ENCODE results near the gene SHPK. TPM values are rescaled to one million over a fixed set of nuclear protein-coding genes. Genes with fewer than 3 reads are reported as not detected.
"Not testable (repeated sequence)": the region's sequence is repeated elsewhere in the genome, so short reads cannot be mapped to it uniquely, and the experiment has no call there.

The SHPK gene
- total RNA-seq, 1 experiment from 2014 or later = 5.4 TPM

DNA sequence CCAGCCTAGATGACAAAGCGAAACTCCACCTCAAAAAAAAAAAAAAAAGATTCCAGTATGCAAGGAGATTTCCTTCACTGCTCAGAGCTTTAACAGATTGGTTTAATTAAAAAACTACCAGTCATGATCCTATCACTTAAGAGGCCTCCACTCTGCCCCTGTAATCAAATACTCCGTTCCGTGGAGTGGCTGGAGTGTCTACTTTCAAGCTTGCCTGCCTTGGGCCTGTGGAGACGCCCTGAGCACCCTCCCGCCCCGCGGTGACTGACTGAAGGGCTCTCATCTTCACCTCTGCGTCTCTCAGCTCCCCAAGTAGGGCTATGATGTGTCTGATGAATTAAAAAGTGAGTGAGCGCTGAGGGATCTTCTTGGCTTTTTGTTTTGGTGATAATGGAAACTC, 53.1 kb downstream of the SHPK start:
- DNase-seq = no peak
- Histone ChIP-seq H4K20me1 (ENCODE audit: insufficient read depth, low read depth, low read length) (no peaks in the 10 kb centered on the region), H2AFZ (ENCODE audit: low read length) (no peak overlapping the region), H3K9me3 (ENCODE audit: low read length) (no peaks in the 10 kb centered on the region), H3K27ac (ENCODE audit: low read length) (no peak overlapping the region), H3K36me3 (ENCODE audit: insufficient read depth, low read length) (no peaks in the 10 kb centered on the region; the same call in 1 of the 2 replicates), H3K4me1 (ENCODE audit: low read length) (no peaks in the 10 kb centered on the region), H3K9ac (ENCODE audit: low read length) (no peak overlapping the region), H3K27me3 (ENCODE audit: low read length) (no peaks in the 10 kb centered on the region), H3K9me2 (replicated peaks; ENCODE audit: insufficient read depth, low read length) (no peaks in the 10 kb centered on the region), H3K4me2 (ENCODE audit: low read depth, low read length, poor library complexity, severe bottlenecking) (no peak overlapping the region), H3K79me2 (ENCODE audit: low read length) (no peaks in the 10 kb centered on the region), H3K4me3 (ENCODE audit: low read length) (no peak overlapping the region)

GRCh38 chr17:3578667-3579066, 57.4 kb downstream of the SHPK start:
- not testable (repeated sequence) for H3K36me3 ChIP-seq (ENCODE audit: insufficient read depth, low read length); DNase-seq

DNA sequence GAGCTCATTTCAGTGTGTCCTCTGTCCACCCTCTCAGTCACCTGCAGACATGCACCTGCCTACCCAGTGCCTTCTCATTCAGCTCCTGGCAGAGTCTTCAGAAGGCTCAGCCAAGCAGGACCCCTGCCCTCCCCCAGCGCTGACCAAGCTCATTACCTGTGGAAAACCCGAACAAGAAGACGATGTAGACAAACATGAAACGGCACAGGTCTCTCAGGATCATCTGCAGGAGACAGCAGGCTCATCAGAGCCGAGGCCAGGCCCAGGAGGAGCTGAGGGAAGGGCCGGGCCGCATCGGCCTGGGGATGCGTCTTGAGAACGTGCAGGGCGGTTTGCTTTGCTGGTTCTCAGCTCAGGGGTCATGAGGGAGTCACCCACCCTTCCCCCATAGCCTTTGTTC, 59.1 kb downstream of the SHPK start:
- Histone ChIP-seq H3K27me3 (ENCODE audit: low read length) (no peaks in the 10 kb centered on the region), H3K27ac (ENCODE audit: low read length) (no peak overlapping the region), H3K9ac (ENCODE audit: low read length) (no peak overlapping the region), H3K4me2 (ENCODE audit: low read depth, low read length, poor library complexity, severe bottlenecking) (no peak overlapping the region), H3K4me1 (ENCODE audit: low read length) (no peaks in the 10 kb centered on the region), H3K79me2 (ENCODE audit: low read length) (no peaks in the 10 kb centered on the region), H3K9me3 (ENCODE audit: low read length) (no peaks in the 10 kb centered on the region), H3K4me3 (ENCODE audit: low read length) (no peak overlapping the region), H3K9me2 (replicated peaks; ENCODE audit: insufficient read depth, low read length) (no peaks in the 10 kb centered on the region), H4K20me1 (ENCODE audit: insufficient read depth, low read depth, low read length) (no peaks in the 10 kb centered on the region), H3K36me3 (ENCODE audit: insufficient read depth, low read length) (no peaks in the 10 kb centered on the region; the same call in 1 of the 2 replicates), H2AFZ (ENCODE audit: low read length) (no peak overlapping the region)
- no peak for DNase-seq

More at GRCh38 chr17:3578667-3579066, 57.4 kb downstream of the SHPK start:
- not testable (repeated sequence) for H3K9ac ChIP-seq (ENCODE audit: low read length); H3K9me2 ChIP-seq (replicated peaks; ENCODE audit: insufficient read depth, low read length); H3K4me3 ChIP-seq (ENCODE audit: low read length); H3K27me3 ChIP-seq (ENCODE audit: low read length); H3K79me2 ChIP-seq (ENCODE audit: low read length); H4K20me1 ChIP-seq (ENCODE audit: insufficient read depth, low read depth, low read length); H3K4me2 ChIP-seq (ENCODE audit: low read depth, low read length, poor library complexity, severe bottlenecking); H3K27ac ChIP-seq (ENCODE audit: low read length); H2AFZ ChIP-seq (ENCODE audit: low read length); H3K4me1 ChIP-seq (ENCODE audit: low read length); H3K9me3 ChIP-seq (ENCODE audit: low read length)

GRCh38 chr17:3575511-3575910, 60.5 kb downstream of the SHPK start:
- H3K79me2 ChIP-seq (ENCODE audit: low read length) = no peaks in the 10 kb centered on the region

GRCh38 chr17:3574231-3574630, 61.8 kb downstream of the SHPK start:
- H3K9me2 ChIP-seq (replicated peaks; ENCODE audit: insufficient read depth, low read length) = no peaks in the 10 kb centered on the region
- no peak overlapping the region for H3K27ac ChIP-seq (ENCODE audit: low read length)
- DNase-seq = no peak
- H3K4me2 ChIP-seq (ENCODE audit: low read depth, low read length, poor library complexity, severe bottlenecking) = no peak overlapping the region
- no peaks in the 10 kb centered on the region for H3K79me2 ChIP-seq (ENCODE audit: low read length)
- no peaks in the 10 kb centered on the region for H3K4me1 ChIP-seq (ENCODE audit: low read length)
- no peak overlapping the region for H3K4me3 ChIP-seq (ENCODE audit: low read length)
- H3K27me3 ChIP-seq (ENCODE audit: low read length) = no peaks in the 10 kb centered on the region
- H3K36me3 ChIP-seq (ENCODE audit: insufficient read depth, low read length) = no peaks in the 10 kb centered on the region
- H3K9me3 ChIP-seq (ENCODE audit: low read length) = no peaks in the 10 kb centered on the region
- no peak overlapping the region for H3K9ac ChIP-seq (ENCODE audit: low read length)
- H2AFZ ChIP-seq (ENCODE audit: low read length) = no peak overlapping the region
- H4K20me1 ChIP-seq (ENCODE audit: insufficient read depth, low read depth, low read length) = no peaks in the 10 kb centered on the region

More at GRCh38 chr17:3575511-3575910, 60.5 kb downstream of the SHPK start:
- no peaks in the 10 kb centered on the region for H3K9me2 ChIP-seq (replicated peaks; ENCODE audit: insufficient read depth, low read length)
- no peak overlapping the region for H3K9ac ChIP-seq (ENCODE audit: low read length)
- no peak overlapping the region for H3K4me2 ChIP-seq (ENCODE audit: low read depth, low read length, poor library complexity, severe bottlenecking)
- H3K4me3 ChIP-seq (ENCODE audit: low read length) = no peak overlapping the region
- H3K27ac ChIP-seq (ENCODE audit: low read length) = no peak overlapping the region
- no peaks in the 10 kb centered on the region for H3K9me3 ChIP-seq (ENCODE audit: low read length)
- H4K20me1 ChIP-seq (ENCODE audit: insufficient read depth, low read depth, low read length) = no peaks in the 10 kb centered on the region
- no peak for DNase-seq
- H3K27me3 ChIP-seq (ENCODE audit: low read length) = no peaks in the 10 kb centered on the region
- no peaks in the 10 kb centered on the region; the same call in 1 of the 2 replicates for H3K36me3 ChIP-seq (ENCODE audit: insufficient read depth, low read length)
- H2AFZ ChIP-seq (ENCODE audit: low read length) = no peak overlapping the region
- H3K4me1 ChIP-seq (ENCODE audit: low read length) = no peaks in the 10 kb centered on the region

DNA sequence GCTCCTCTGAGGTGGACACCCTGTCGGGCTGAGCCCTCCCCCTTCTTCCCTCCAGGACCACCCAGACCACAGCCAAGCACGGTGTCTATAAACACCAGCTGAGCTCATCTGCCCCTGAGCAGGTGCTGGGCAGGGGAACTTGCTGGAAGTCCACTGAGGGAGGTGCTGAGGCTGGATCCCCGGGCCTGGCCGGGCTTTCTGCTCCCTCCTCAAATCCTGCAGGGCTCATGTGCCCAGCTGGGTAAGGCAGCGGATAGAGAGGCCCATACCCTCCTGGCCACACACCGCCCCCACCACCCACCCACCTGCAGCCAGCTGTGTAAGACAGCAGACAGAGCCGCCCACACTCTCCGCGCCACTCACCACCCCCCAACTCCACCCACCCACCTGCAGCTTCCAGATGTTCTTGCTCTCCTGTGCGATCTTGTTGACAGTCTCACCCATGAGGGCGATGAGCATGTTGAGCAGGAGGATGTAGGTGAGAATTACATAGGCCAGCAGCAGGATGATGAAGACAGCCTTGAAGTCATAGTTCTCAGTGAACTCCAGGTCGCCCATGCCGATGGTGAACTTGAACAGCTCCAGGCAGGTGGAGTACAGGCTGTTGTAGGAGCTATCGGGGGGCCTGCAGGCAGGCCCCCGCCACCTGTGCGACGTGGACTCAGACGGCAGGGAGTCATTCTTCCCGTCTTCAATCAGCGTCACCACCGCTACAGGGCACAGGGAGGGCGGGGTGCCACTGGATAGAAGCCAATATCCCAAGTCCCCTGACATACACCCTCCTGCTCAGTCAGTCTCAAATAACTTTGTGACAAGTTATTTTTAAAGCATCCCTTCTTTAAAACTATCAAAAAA, 62.6 kb downstream of the SHPK start:
- no peak overlapping the region for H3K4me2 ChIP-seq (ENCODE audit: low read depth, low read length, poor library complexity, severe bottlenecking)

DNA sequence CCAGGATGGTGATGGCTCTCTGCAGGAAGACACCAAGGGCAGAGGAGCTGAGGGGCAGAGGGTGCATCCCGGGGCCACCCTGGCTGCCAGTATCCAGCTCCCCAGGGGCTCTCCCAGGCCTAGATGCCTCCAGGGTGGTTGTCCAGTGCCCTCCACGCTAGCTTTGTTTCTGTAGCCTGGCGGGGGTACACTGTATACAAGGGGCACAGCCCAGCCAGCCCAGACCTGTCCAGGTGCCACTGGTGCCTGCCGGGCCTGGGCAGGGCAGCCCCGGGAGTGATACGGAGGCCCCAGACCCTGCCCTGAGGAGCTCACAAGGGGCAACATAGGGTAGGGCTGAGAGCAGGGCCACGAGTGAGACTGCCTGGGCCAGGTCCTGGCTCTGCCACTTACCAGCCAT, 63.8 kb downstream of the SHPK start:
- Histone ChIP-seq H3K79me2 (ENCODE audit: low read length) (no peaks in the 10 kb centered on the region), H4K20me1 (ENCODE audit: insufficient read depth, low read depth, low read length) (no peaks in the 10 kb centered on the region), H3K4me1 (ENCODE audit: low read length) (no peaks in the 10 kb centered on the region), H3K27ac (ENCODE audit: low read length) (no peak overlapping the region), H3K36me3 (ENCODE audit: insufficient read depth, low read length) (no peaks in the 10 kb centered on the region), H3K4me2 (ENCODE audit: low read depth, low read length, poor library complexity, severe bottlenecking) (no peak overlapping the region), H3K27me3 (ENCODE audit: low read length) (no peaks in the 10 kb centered on the region), H2AFZ (ENCODE audit: low read length) (no peak overlapping the region), H3K4me3 (ENCODE audit: low read length) (no peak overlapping the region), H3K9me3 (ENCODE audit: low read length) (no peaks in the 10 kb centered on the region), H3K9me2 (replicated peaks; ENCODE audit: insufficient read depth, low read length) (no peaks in the 10 kb centered on the region), H3K9ac (ENCODE audit: low read length) (no peak overlapping the region)
- no peak for DNase-seq

More for the DNA sequence above, 62.6 kb downstream of the SHPK start:
- H3K9me2 ChIP-seq (replicated peaks; ENCODE audit: insufficient read depth, low read length) = no peaks in the 10 kb centered on the region
- no peaks in the 10 kb centered on the region for H4K20me1 ChIP-seq (ENCODE audit: insufficient read depth, low read depth, low read length)
- H3K4me3 ChIP-seq (ENCODE audit: low read length) = no peak overlapping the region
- no peaks in the 10 kb centered on the region for H3K79me2 ChIP-seq (ENCODE audit: low read length)
- H2AFZ ChIP-seq (ENCODE audit: low read length) = no peak overlapping the region
- H3K27ac ChIP-seq (ENCODE audit: low read length) = no peak overlapping the region
- no peak overlapping the region for H3K9ac ChIP-seq (ENCODE audit: low read length)
- H3K4me1 ChIP-seq (ENCODE audit: low read length) = no peaks in the 10 kb centered on the region
- no peaks in the 10 kb centered on the region for H3K9me3 ChIP-seq (ENCODE audit: low read length)
- H3K27me3 ChIP-seq (ENCODE audit: low read length) = no peaks in the 10 kb centered on the region
- H3K36me3 ChIP-seq (ENCODE audit: insufficient read depth, low read length) = no peaks in the 10 kb centered on the region
- no peak for DNase-seq

GRCh38 chr17:3571043-3571900, 64.8 kb downstream of the SHPK start:
- no peak overlapping the region for H3K4me2 ChIP-seq (ENCODE audit: low read depth, low read length, poor library complexity, severe bottlenecking)

More at GRCh38 chr17:3571043-3571900, 64.8 kb downstream of the SHPK start:
- H3K9me2 ChIP-seq (replicated peaks; ENCODE audit: insufficient read depth, low read length) = no peaks in the 10 kb centered on the region
- no peak overlapping the region for H3K27ac ChIP-seq (ENCODE audit: low read length)
- no peak for DNase-seq
- H3K4me3 ChIP-seq (ENCODE audit: low read length) = no peak overlapping the region
- no peaks in the 10 kb centered on the region for H3K27me3 ChIP-seq (ENCODE audit: low read length)
- no peaks in the 10 kb centered on the region for H3K9me3 ChIP-seq (ENCODE audit: low read length)
- H3K9ac ChIP-seq (ENCODE audit: low read length) = no peak overlapping the region
- H2AFZ ChIP-seq (ENCODE audit: low read length) = no peak overlapping the region
- no peaks in the 10 kb centered on the region for H3K79me2 ChIP-seq (ENCODE audit: low read length)
- no peaks in the 10 kb centered on the region for H3K36me3 ChIP-seq (ENCODE audit: insufficient read depth, low read length)
- H4K20me1 ChIP-seq (ENCODE audit: insufficient read depth, low read depth, low read length) = no peaks in the 10 kb centered on the region
- no peaks in the 10 kb centered on the region for H3K4me1 ChIP-seq (ENCODE audit: low read length)

Measured in Karpas-422 (cell line).